SK-N-SH (cell line): Measurements from ENCODE around the gene GID4. TPM values are rescaled to one million over a fixed set of nuclear protein-coding genes. Genes with fewer than 3 reads are reported as not detected.

ENCODE experiments used
- CTCF ChIA-PET: fragments of 300-600, 350-600 bp; formaldehyde crosslinking; extraction: SDS; loops from one replicate; lab custom pipeline; 2021; lab: Yijun Ruan, JAX
- POLR2A ChIA-PET: fragments of 350-600 bp; sonication (Branson Sonifier 250); formaldehyde crosslinking; extraction: SDS; loops from one replicate; lab custom pipeline; 2020; ENCODE audit warnings: antibody characterized with exemption, inconsistent platforms; lab: Yijun Ruan, JAX
- DNase-seq: peaks from one replicate; pipeline ENCODE4 v3.0.0; 2012
- H2AFZ ChIP-seq: fragments of 200-600 bp; sonication (generic); 2 replicates; pipeline ENCODE4 v1.8.1; 2016; ENCODE audit warnings: antibody characterized with exemption, mild to moderate bottlenecking, low read depth
- H3F3A ChIP-seq: fragments of 200-600 bp; sonication (generic); replicated peaks from 2 replicates; pipeline ENCODE3; 2016; ENCODE audit warnings: antibody characterized with exemption, mild to moderate bottlenecking; ENCODE audit not compliant: insufficient read depth
- H3K27ac ChIP-seq, 2 experiments: fragments of 200-500 bp in 1 of 2; fragments of 200-600 bp in 1 of 2; sonication (Bioruptor generic) in 1 of 2; sonication (generic), shearing (Covaris generic) in 1 of 2; 2 replicates each; pipeline versions ENCODE4 v1.5.1 to v1.6.1; 2014 to 2016; ENCODE audit warnings: low read depth in 2 of 2, inconsistent platforms in 1 of 2, low read length in 1 of 2, mild to moderate bottlenecking in 1 of 2, mixed read lengths in 1 of 2
- H3K27me3 ChIP-seq: fragments of 200-600 bp; sonication (generic), shearing (Covaris generic); 2 replicates; pipeline ENCODE4 v1.6.1; 2016; ENCODE audit warnings: mixed run types; ENCODE audit not compliant: insufficient read depth
- H3K36me3 ChIP-seq, 2 experiments: fragments of 200-500 bp in 1 of 2; fragments of 200-600 bp in 1 of 2; sonication (Bioruptor generic) in 1 of 2; sonication (generic) in 1 of 2; replicated peaks in 1 of 2; 2 replicates each; pipeline versions ENCODE3 to v1.5.1; 2014 to 2016; ENCODE audit warnings: low read length in 1 of 2, mild to moderate bottlenecking in 1 of 2; ENCODE audit not compliant: insufficient read depth in 2 of 2, control insufficient read depth in 1 of 2
- H3K4me1 ChIP-seq, 2 experiments: fragments of 200-500 bp in 1 of 2; fragments of 200-600 bp in 1 of 2; sonication (Bioruptor generic) in 1 of 2; sonication (generic), shearing (Covaris generic) in 1 of 2; 2 replicates each; pipeline versions ENCODE4 v1.5.1 to v1.6.1; 2014 to 2016; ENCODE audit warnings: low read depth in 1 of 2, low read length in 1 of 2, mixed run types in 1 of 2; ENCODE audit not compliant: insufficient read depth in 2 of 2, control insufficient read depth in 1 of 2
- H3K4me2 ChIP-seq: fragments of 200-600 bp; sonication (generic), shearing (Covaris generic); 2 replicates; pipeline ENCODE4 v1.6.1; 2017; ENCODE audit warnings: mixed run types
- H3K4me3 ChIP-seq, 2 experiments: fragments of 200-500 bp in 1 of 2; fragments of 200-600 bp in 1 of 2; sonication (Bioruptor generic) in 1 of 2; sonication (generic), shearing (Covaris generic) in 1 of 2; 2 replicates each; pipeline versions ENCODE4 v1.5.1 to v1.8.1; 2014 to 2016; ENCODE audit warnings: low read depth in 2 of 2, inconsistent platforms in 1 of 2, low read length in 1 of 2, mild to moderate bottlenecking in 1 of 2, mixed read lengths in 1 of 2, moderate library complexity in 1 of 2
- H3K79me2 ChIP-seq: fragments of 200-600 bp; sonication (generic); 2 replicates; pipeline ENCODE4 v1.8.1; 2017; ENCODE audit warnings: mild to moderate bottlenecking; ENCODE audit not compliant: insufficient read depth
- H3K9ac ChIP-seq: fragments of 200-600 bp; sonication (generic); 2 replicates; pipeline ENCODE4 v1.6.1; 2017; ENCODE audit warnings: mixed run types
- H3K9me2 ChIP-seq: fragments of 200-600 bp; sonication (generic); 2 replicates; pipeline ENCODE4 v1.6.1; 2017; ENCODE audit warnings: mixed run types
- H3K9me3 ChIP-seq: fragments of 200-600 bp; sonication (generic); 2 replicates; pipeline ENCODE4 v1.6.1; 2017; ENCODE audit warnings: mixed run types, mild to moderate bottlenecking, moderate library complexity
- H4K20me1 ChIP-seq: fragments of 200-600 bp; sonication (generic); 2 replicates; pipeline ENCODE4 v1.6.1; 2017; ENCODE audit warnings: mild to moderate bottlenecking, mixed run types; ENCODE audit not compliant: insufficient read depth
- CHD2 ChIP-seq: fragments of 150-350 bp; IDR thresholded peaks from 2 replicates; pipeline ENCODE4 v1.6.1; 2018; ENCODE audit warnings: low read length; ENCODE audit not compliant: partially characterized antibody
- EP300 ChIP-seq, 2 experiments: IDR thresholded peaks; 2 replicates each; pipeline versions ENCODE4 v1.4.0 to v1.6.1; 2012; ENCODE audit warnings: borderline replicate concordance in 1 of 2, low read depth in 1 of 2, low read length in 1 of 2
- EZH2phosphoT487 ChIP-seq: fragments of 200-600 bp; sonication (generic); IDR thresholded peaks from 2 replicates; pipeline ENCODE4 v1.6.1; 2017; ENCODE audit warnings: low read depth, mixed run types, mild to moderate bottlenecking, antibody characterized with exemption, moderate library complexity, borderline replicate concordance
- FOSL2 ChIP-seq: IDR thresholded peaks from 2 replicates; pipeline ENCODE4 v1.4.0; 2012; ENCODE audit warnings: low read depth, mild to moderate bottlenecking, moderate library complexity, borderline replicate concordance
- GABPA ChIP-seq: IDR thresholded peaks from 2 replicates; pipeline ENCODE4 v1.4.0; 2012; ENCODE audit warnings: low read depth, mild to moderate bottlenecking
- JUND ChIP-seq: IDR thresholded peaks from 2 replicates; pipeline ENCODE4 v1.4.0; 2012
- POLR2AphosphoS5 ChIP-seq: IDR thresholded peaks from 2 replicates; pipeline ENCODE4 v1.6.1; 2012; ENCODE audit warnings: low read depth, low read length
- RAD21 ChIP-seq: IDR thresholded peaks from 2 replicates; pipeline ENCODE4 v1.6.1; 2012; ENCODE audit warnings: mild to moderate bottlenecking, low read length
- RCOR1 ChIP-seq: fragments of 150-350 bp; IDR thresholded peaks from 2 replicates; pipeline ENCODE4 v1.6.1; 2017; ENCODE audit warnings: antibody characterized with exemption, low read length
- RXRA ChIP-seq: IDR thresholded peaks from 2 replicates; pipeline ENCODE4 v1.4.0; 2012; ENCODE audit warnings: low read depth, mild to moderate bottlenecking, borderline replicate concordance
- TCF12 ChIP-seq: IDR thresholded peaks from 2 replicates; pipeline ENCODE4 v1.4.0; 2012
- TEAD4 ChIP-seq: IDR thresholded peaks from 2 replicates; pipeline ENCODE4 v1.4.0; 2012; ENCODE audit warnings: mild to moderate bottlenecking, borderline replicate concordance; ENCODE audit not compliant: insufficient read depth
- USF2 ChIP-seq: fragments of 150-350 bp; IDR thresholded peaks from 2 replicates; pipeline ENCODE4 v1.6.1; 2017; ENCODE audit warnings: antibody characterized with exemption, low read length, low read depth, borderline replicate concordance
- YY1 ChIP-seq: IDR thresholded peaks from 2 replicates; pipeline ENCODE4 v1.4.0; 2012; ENCODE audit warnings: low read depth, mild to moderate bottlenecking
- WGBS: methylation state at CpG from one replicate; pipeline ENCODE4 v1.1.6; 2017; ENCODE audit warnings: low lambda C conversion rate; 5-methylcytosine and 5-hydroxymethylcytosine counted together
- polyA plus RNA-seq, 3 experiments: library from polyadenylated mRNA; depleted of rRNA; stranded (reverse); fragments of >200 nt; gene quantifications; 2 replicates each; pipeline ENCODE4 v1.2.3, GENCODE V29; 2012
- TF ChIP-seq, protein P1 (sequence below): IDR thresholded peaks from 2 replicates; pipeline ENCODE4 v1.4.0; 2012; ENCODE audit warnings: low read depth
- TF ChIP-seq, protein P2 (sequence below): IDR thresholded peaks from 2 replicates; pipeline ENCODE4 v1.6.1; 2012; ENCODE audit warnings: mild to moderate bottlenecking, low read depth, low read length, moderate library complexity
- TF ChIP-seq, protein P3 (sequence below): fragments of 200-600 bp; sonication (generic); IDR thresholded peaks from 2 replicates; pipeline ENCODE4 v1.6.1; 2017; ENCODE audit warnings: antibody characterized with exemption, mild to moderate bottlenecking, moderate library complexity
- TF ChIP-seq, protein P4 (sequence below): IDR thresholded peaks from 2 replicates; pipeline ENCODE4 v1.4.0; 2012; ENCODE audit warnings: low read depth, borderline replicate concordance
- TF ChIP-seq, protein P5 (sequence below): IDR thresholded peaks from 2 replicates; pipeline ENCODE4 v1.4.0; 2012; ENCODE audit warnings: low read depth, borderline replicate concordance

The GID4 gene
- polyA plus RNA-seq, 1 of the 3 experiments (the other 2 are of a cell fraction): 4.3 TPM

DNA sequence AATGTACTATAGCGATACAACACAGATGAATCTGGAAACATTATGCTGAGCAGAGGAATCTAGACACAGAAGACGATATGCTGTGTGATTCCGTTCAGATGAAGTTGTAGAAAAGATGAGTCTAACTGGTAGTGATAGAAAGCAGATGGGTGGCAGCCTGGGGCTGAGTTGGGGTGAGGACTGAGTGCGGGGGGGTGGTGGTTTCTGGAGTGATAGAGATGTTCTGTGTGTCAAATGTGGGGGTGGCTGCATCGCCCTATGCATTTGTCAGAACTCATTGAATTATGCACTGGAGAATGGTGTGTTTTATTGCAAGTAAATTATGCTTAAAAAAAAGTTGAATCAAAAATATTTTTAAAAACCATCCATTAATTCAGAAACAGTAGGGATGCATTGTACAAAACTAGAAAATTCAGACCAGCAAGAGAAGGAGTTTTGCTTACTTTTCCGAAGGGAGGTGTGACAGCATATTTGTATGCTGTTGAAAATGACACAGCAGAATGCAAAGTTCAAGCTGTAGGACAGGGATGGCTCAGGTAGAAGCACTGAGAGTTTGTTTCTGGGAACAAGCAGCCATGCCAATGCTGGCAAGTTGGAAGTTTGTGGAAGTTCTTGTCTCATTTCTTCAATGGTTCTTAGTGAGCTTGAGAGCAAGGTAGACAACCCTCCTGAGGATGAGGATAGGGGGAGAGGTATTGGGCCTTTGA, 35.5 kb downstream of the GID4 start:
- WGBS: 51% methylated on average over 6 of the region's 6 CpGs
- Histone ChIP-seq H3K4me1 (peaks cover 0 to 2% of the 10 kb centered on the region in 2 experiments; a peak in 1 of 4 replicates), H3K9me3 (no peaks in the 10 kb centered on the region), H3K9me2 (no peaks in the 10 kb centered on the region), H3K27me3 (no peaks in the 10 kb centered on the region), H3F3A (peaks cover 4% of the 10 kb centered on the region)
- TF ChIP-seq EZH2phosphoT487 (no peak), GABPA (no peak), FOSL2 (no peak), CHD2 (no peak), RXRA (no peak), TEAD4 (no peak), YY1 (no peak), JUND (no peak), RAD21 (no peak), USF2 (no peak), EP300 (IDR thresholded peaks at IDR 0.05; ENCODE audit: borderline replicate concordance in 1 of 2, low read depth in 1 of 2, low read length in 1 of 2) (no peak), POLR2AphosphoS5 (no peak), RCOR1 (no peak), TCF12 (no peak)
- TF ChIP-seq, protein P1, sequence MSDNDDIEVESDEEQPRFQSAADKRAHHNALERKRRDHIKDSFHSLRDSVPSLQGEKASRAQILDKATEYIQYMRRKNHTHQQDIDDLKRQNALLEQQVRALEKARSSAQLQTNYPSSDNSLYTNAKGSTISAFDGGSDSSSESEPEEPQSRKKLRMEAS: no peak
- TF ChIP-seq, protein P2, sequence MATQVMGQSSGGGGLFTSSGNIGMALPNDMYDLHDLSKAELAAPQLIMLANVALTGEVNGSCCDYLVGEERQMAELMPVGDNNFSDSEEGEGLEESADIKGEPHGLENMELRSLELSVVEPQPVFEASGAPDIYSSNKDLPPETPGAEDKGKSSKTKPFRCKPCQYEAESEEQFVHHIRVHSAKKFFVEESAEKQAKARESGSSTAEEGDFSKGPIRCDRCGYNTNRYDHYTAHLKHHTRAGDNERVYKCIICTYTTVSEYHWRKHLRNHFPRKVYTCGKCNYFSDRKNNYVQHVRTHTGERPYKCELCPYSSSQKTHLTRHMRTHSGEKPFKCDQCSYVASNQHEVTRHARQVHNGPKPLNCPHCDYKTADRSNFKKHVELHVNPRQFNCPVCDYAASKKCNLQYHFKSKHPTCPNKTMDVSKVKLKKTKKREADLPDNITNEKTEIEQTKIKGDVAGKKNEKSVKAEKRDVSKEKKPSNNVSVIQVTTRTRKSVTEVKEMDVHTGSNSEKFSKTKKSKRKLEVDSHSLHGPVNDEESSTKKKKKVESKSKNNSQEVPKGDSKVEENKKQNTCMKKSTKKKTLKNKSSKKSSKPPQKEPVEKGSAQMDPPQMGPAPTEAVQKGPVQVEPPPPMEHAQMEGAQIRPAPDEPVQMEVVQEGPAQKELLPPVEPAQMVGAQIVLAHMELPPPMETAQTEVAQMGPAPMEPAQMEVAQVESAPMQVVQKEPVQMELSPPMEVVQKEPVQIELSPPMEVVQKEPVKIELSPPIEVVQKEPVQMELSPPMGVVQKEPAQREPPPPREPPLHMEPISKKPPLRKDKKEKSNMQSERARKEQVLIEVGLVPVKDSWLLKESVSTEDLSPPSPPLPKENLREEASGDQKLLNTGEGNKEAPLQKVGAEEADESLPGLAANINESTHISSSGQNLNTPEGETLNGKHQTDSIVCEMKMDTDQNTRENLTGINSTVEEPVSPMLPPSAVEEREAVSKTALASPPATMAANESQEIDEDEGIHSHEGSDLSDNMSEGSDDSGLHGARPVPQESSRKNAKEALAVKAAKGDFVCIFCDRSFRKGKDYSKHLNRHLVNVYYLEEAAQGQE: no peak
- TF ChIP-seq, protein P3, sequence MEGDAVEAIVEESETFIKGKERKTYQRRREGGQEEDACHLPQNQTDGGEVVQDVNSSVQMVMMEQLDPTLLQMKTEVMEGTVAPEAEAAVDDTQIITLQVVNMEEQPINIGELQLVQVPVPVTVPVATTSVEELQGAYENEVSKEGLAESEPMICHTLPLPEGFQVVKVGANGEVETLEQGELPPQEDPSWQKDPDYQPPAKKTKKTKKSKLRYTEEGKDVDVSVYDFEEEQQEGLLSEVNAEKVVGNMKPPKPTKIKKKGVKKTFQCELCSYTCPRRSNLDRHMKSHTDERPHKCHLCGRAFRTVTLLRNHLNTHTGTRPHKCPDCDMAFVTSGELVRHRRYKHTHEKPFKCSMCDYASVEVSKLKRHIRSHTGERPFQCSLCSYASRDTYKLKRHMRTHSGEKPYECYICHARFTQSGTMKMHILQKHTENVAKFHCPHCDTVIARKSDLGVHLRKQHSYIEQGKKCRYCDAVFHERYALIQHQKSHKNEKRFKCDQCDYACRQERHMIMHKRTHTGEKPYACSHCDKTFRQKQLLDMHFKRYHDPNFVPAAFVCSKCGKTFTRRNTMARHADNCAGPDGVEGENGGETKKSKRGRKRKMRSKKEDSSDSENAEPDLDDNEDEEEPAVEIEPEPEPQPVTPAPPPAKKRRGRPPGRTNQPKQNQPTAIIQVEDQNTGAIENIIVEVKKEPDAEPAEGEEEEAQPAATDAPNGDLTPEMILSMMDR: no peak
- TF ChIP-seq, protein P4, sequence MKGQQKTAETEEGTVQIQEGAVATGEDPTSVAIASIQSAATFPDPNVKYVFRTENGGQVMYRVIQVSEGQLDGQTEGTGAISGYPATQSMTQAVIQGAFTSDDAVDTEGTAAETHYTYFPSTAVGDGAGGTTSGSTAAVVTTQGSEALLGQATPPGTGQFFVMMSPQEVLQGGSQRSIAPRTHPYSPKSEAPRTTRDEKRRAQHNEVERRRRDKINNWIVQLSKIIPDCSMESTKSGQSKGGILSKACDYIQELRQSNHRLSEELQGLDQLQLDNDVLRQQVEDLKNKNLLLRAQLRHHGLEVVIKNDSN: no peak
- TF ChIP-seq, protein P5, sequence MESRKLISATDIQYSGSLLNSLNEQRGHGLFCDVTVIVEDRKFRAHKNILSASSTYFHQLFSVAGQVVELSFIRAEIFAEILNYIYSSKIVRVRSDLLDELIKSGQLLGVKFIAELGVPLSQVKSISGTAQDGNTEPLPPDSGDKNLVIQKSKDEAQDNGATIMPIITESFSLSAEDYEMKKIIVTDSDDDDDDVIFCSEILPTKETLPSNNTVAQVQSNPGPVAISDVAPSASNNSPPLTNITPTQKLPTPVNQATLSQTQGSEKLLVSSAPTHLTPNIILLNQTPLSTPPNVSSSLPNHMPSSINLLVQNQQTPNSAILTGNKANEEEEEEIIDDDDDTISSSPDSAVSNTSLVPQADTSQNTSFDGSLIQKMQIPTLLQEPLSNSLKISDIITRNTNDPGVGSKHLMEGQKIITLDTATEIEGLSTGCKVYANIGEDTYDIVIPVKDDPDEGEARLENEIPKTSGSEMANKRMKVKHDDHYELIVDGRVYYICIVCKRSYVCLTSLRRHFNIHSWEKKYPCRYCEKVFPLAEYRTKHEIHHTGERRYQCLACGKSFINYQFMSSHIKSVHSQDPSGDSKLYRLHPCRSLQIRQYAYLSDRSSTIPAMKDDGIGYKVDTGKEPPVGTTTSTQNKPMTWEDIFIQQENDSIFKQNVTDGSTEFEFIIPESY: no peak
- TF ChIP-seq, all 33 proteins: peak for 0
- Histone ChIP-seq H4K20me1 (no peaks in the 10 kb centered on the region), H2AFZ (no peak overlapping the region), H3K27ac (no peak overlapping the region), H3K4me2 (no peak overlapping the region), H3K4me3 (no peak overlapping the region), H3K79me2 (no peaks in the 10 kb centered on the region), H3K9ac (no peak overlapping the region), H3K36me3 (no peaks in the 10 kb centered on the region)
- CTCF ChIA-PET: no interaction called here
- peak; percentile 61 for DNase-seq
- POLR2A ChIA-PET: no interaction called here
